A549 (cell line): ENCODE data around the gene GPRC5A. TPM values are rescaled to one million over a fixed set of nuclear protein-coding genes. Genes with fewer than 3 reads are reported as not detected.

Experiments used
- ATAC-seq, 2 experiments: fragments of 200-7000 bp in 1 of 2; fragments of >200 bp in 1 of 2; cut with Nextera tagmentation in 1 of 2; cut with Tn5 transposase in 1 of 2; 3 replicates each; pipeline versions ENCODE4 v1.8.0 to v1.9.1; 2018 to 2020; ENCODE audit warnings: mild to moderate bottlenecking in 1 of 2, moderate library complexity in 1 of 2
- CTCF ChIA-PET: fragments of 300-600 bp; sonication (Branson Sonifier 250); formaldehyde crosslinking; extraction: SDS; loops from one replicate; lab custom pipeline; 2021; ENCODE audit warnings: antibody characterized with exemption, inconsistent platforms; lab: Yijun Ruan, JAX
- POLR2A ChIA-PET: fragments of 350-600 bp; formaldehyde crosslinking; extraction: SDS; loops from one replicate; lab custom pipeline; 2021; ENCODE audit warnings: antibody characterized with exemption, inconsistent platforms; lab: Yijun Ruan, JAX
- DNase-seq, 2 experiments: peaks; one replicate each; pipeline versions ENCODE4 v3.0.0 to v3.0.0-alpha.2; 2011 to 2016; ENCODE audit warnings: low read depth in 1 of 2, low spot score in 1 of 2
- FAIRE-seq: peaks from 2 replicates; lab custom pipeline; 2011; peaks lifted over from hg19 to GRCh38; lab: Jason Lieb, UNC
- H3K27ac ChIP-seq, 2 experiments: fragments of >200 bp; sonication (Bioruptor Twin); formaldehyde crosslinking; 3 replicates each; pipeline ENCODE4 v1.5.1; 2016 to 2017
- H3K4me1 ChIP-seq: fragments of >200 bp; sonication (Bioruptor Twin); formaldehyde crosslinking; 3 replicates; pipeline ENCODE4 v1.6.1; 2016
- H3K4me2 ChIP-seq: fragments of >200 bp; sonication (Bioruptor Twin); formaldehyde crosslinking; 3 replicates; pipeline ENCODE4 v1.6.1; 2016
- H3K4me3 ChIP-seq: fragments of >200 bp; sonication (Bioruptor Twin); formaldehyde crosslinking; 3 replicates; pipeline ENCODE4 v1.5.1; 2016
- H3K9me3 ChIP-seq: fragments of >200 bp; sonication (Bioruptor Twin); formaldehyde crosslinking; 3 replicates; pipeline ENCODE4 v1.6.1; 2016
- BHLHE40 ChIP-seq: IDR thresholded peaks from 2 replicates; pipeline ENCODE4 v1.6.1; 2012; ENCODE audit warnings: low read depth, low read length, inconsistent platforms
- CBX8 ChIP-seq: fragments of 200-600 bp; sonication (generic); IDR thresholded peaks from 2 replicates; pipeline ENCODE4 v1.6.1; 2016
- CHD2 ChIP-seq: fragments of 150-350 bp; IDR thresholded peaks from 2 replicates; pipeline ENCODE4 v1.6.1; 2014; ENCODE audit warnings: low read length; ENCODE audit not compliant: partially characterized antibody
- CHD4 ChIP-seq: fragments of 200-600 bp; sonication (generic); IDR thresholded peaks from 2 replicates; pipeline ENCODE4 v1.6.1; 2016; ENCODE audit warnings: antibody characterized with exemption, mild to moderate bottlenecking, borderline replicate concordance
- CTCF ChIP-seq: fragments of >200 bp; sonication (Bioruptor Twin); formaldehyde crosslinking; IDR thresholded peaks from 3 replicates; pipeline ENCODE4 v1.5.1; 2016
- EHF ChIP-seq: fragments of 250-450 bp; sonication (Bioruptor Pico); IDR thresholded peaks from 2 replicates; pipeline ENCODE4 v1.5.0; 2020; ENCODE audit warnings: mild to moderate bottlenecking
- ELK1 ChIP-seq: fragments of 150-350 bp; IDR thresholded peaks from 2 replicates; pipeline ENCODE4 v1.6.1; 2014; ENCODE audit warnings: low read depth, mild to moderate bottlenecking, low read length
- EP300 ChIP-seq, 2 experiments: fragments of >200 bp; sonication (Bioruptor Twin); formaldehyde crosslinking; IDR thresholded peaks; 2 replicates in 1 of 2; 3 replicates in 1 of 2; pipeline ENCODE4 v1.6.1; 2016 to 2017
- ESRRA ChIP-seq: fragments of 150-350 bp; IDR thresholded peaks from 2 replicates; pipeline ENCODE4 v1.6.1; 2014; ENCODE audit warnings: mild to moderate bottlenecking, low read length, borderline replicate concordance
- FOSB ChIP-seq: fragments of 250-450 bp; sonication (Bioruptor Pico); IDR thresholded peaks from 2 replicates; pipeline ENCODE4 v1.5.0; 2020; ENCODE audit warnings: mild to moderate bottlenecking, moderate library complexity
- FOSL2 ChIP-seq, 2 experiments: fragments of 450-650 bp in 1 of 2; fragments of >200 bp in 1 of 2; sonication (Bioruptor Twin) in 1 of 2; formaldehyde crosslinking; IDR thresholded peaks; 2 replicates each; pipeline versions ENCODE4 v1.5.0 to v1.6.1; 2016 to 2020; ENCODE audit warnings: mild to moderate bottlenecking in 1 of 2, moderate library complexity in 1 of 2
- GATA3 ChIP-seq: IDR thresholded peaks from 2 replicates; pipeline ENCODE4 v1.6.1; 2012; ENCODE audit warnings: borderline replicate concordance
- HDAC2 ChIP-seq: fragments of 200-600 bp; sonication (generic); IDR thresholded peaks from 2 replicates; pipeline ENCODE4 v1.6.1; 2016
- HES2 ChIP-seq: fragments of >200 bp; sonication (Bioruptor Twin); formaldehyde crosslinking; IDR thresholded peaks from 2 replicates; pipeline ENCODE4 v1.6.1; 2016
- HMGXB4 ChIP-seq: fragments of 250-450 bp; sonication (Bioruptor Pico); IDR thresholded peaks from 2 replicates; pipeline ENCODE4 v1.5.0; 2021; ENCODE audit warnings: mild to moderate bottlenecking, moderate library complexity, borderline replicate concordance
- HOXA7 ChIP-seq: fragments of 250-450 bp; sonication (Bioruptor Pico); IDR thresholded peaks from 2 replicates; pipeline ENCODE4 v1.5.0; 2020; ENCODE audit warnings: mild to moderate bottlenecking, moderate library complexity
- HOXB5 ChIP-seq: fragments of 250-450 bp; sonication (Bioruptor Pico); IDR thresholded peaks from 2 replicates; pipeline ENCODE4 v1.5.0; 2020; ENCODE audit warnings: mild to moderate bottlenecking, moderate library complexity
- JUN ChIP-seq, 2 experiments: fragments of >200 bp; sonication (Bioruptor Twin); formaldehyde crosslinking; IDR thresholded peaks; 2 replicates in 1 of 2; 3 replicates in 1 of 2; pipeline ENCODE4 v1.6.1; 2016 to 2017
- JUNB ChIP-seq: fragments of >200 bp; sonication (Bioruptor Twin); formaldehyde crosslinking; IDR thresholded peaks from 2 replicates; pipeline ENCODE4 v1.6.1; 2016
- MAFK ChIP-seq: fragments of 450-650 bp; IDR thresholded peaks from 2 replicates; pipeline ENCODE4 v1.6.1; 2014; ENCODE audit not compliant: partially characterized antibody
- MYC ChIP-seq: IDR thresholded peaks from 2 replicates; pipeline ENCODE4 v1.6.1; 2012; ENCODE audit warnings: mild to moderate bottlenecking, inconsistent platforms, low read length, improper control_type of control experiment, borderline replicate concordance
- NFE2L2 ChIP-seq: fragments of 150-350 bp; conservative IDR thresholded peaks from 2 replicates; pipeline ENCODE4 v1.6.1; 2014; ENCODE audit warnings: low read length
- POLR2A ChIP-seq: IDR thresholded peaks from 2 replicates; pipeline ENCODE4 v1.6.1; 2012; ENCODE audit warnings: mild to moderate bottlenecking, low read length
- RAD21 ChIP-seq, 2 experiments: fragments of >200 bp in 1 of 2; sonication (Bioruptor Twin) in 1 of 2; formaldehyde crosslinking in 1 of 2; IDR thresholded peaks in 1 of 2; conservative IDR thresholded peaks in 1 of 2; 2 replicates in 1 of 2; 3 replicates in 1 of 2; pipeline ENCODE4 v1.6.1; 2012 to 2018; ENCODE audit warnings: inconsistent platforms in 1 of 2
- RCOR1 ChIP-seq: fragments of 150-350 bp; IDR thresholded peaks from 2 replicates; pipeline ENCODE4 v1.6.1; 2014; ENCODE audit warnings: antibody characterized with exemption, low read length, low read depth
- REST ChIP-seq: fragments of 200-600 bp; sonication (generic); IDR thresholded peaks from 2 replicates; pipeline ENCODE4 v1.6.1; 2016; ENCODE audit warnings: antibody characterized with exemption, mild to moderate bottlenecking, moderate library complexity
- SREBF2 ChIP-seq: fragments of 450-650 bp; IDR thresholded peaks from 2 replicates; pipeline ENCODE4 v1.6.1; 2014; ENCODE audit warnings: mild to moderate bottlenecking, moderate library complexity
- TFCP2L1 ChIP-seq: fragments of 250-450 bp; sonication (Bioruptor Pico); IDR thresholded peaks from 2 replicates; pipeline ENCODE4 v1.5.0; 2021; ENCODE audit warnings: mild to moderate bottlenecking
- TP53 ChIP-seq: fragments of 250-450 bp; sonication (Bioruptor Pico); IDR thresholded peaks from 2 replicates; pipeline ENCODE4 v1.5.0; 2021; ENCODE audit warnings: mild to moderate bottlenecking, moderate library complexity
- ZNF302 ChIP-seq: fragments of 250-450 bp; sonication (Bioruptor Pico); IDR thresholded peaks from 2 replicates; pipeline ENCODE4 v1.9.0; 2021; ENCODE audit warnings: inconsistent platforms, mild to moderate bottlenecking, moderate library complexity
- WGBS: methylation state at CpG from one replicate; pipeline ENCODE4 v1.1.6; 2017; ENCODE audit errors: missing lambda C conversion rate; 5-methylcytosine and 5-hydroxymethylcytosine counted together
- polyA minus RNA-seq: library from RNA; depleted of rRNA, polyadenylated mRNA; stranded (reverse); fragments of >200 nt; gene quantifications from 2 replicates; pipeline ENCODE4 v1.2.3, GENCODE V29; 2011; rRNA and poly(A)+ RNA removed
- polyA plus RNA-seq, 4 experiments: library from polyadenylated mRNA; depleted of rRNA in 3 of 4; stranded (reverse); fragments of >200 nt; fragmentation: RNase III in 1 of 4; extraction: RNeasy Plus Mini Kit Qiagen cat#74134 plus additional on column Dnase treatment in 1 of 4; gene quantifications; 2 replicates in 3 of 4; 3 replicates in 1 of 4; pipeline ENCODE4 v1.2.3, GENCODE V29; 2011 to 2017

GPRC5A gene
- polyA plus RNA-seq (2011; rRNA removed) (296 and 321 TPM in 2 replicates), polyA plus RNA-seq (2017; fragmentation: RNase III; extraction: RNeasy Plus Mini Kit Qiagen cat#74134 plus additional on column Dnase treatment) (173 to 207 TPM (median 197 TPM) in 3 replicates), polyA minus RNA-seq (913 and 975 TPM in 2 replicates)
- polyA plus RNA-seq (2012; cell fraction: cytosol; rRNA removed), result 275 and 331 TPM in 2 replicates
- 582 and 654 TPM in 2 replicates for polyA plus RNA-seq (2012; cell fraction: nucleus; rRNA removed)

GRCh38 chr12:12891080-12891880 is at the start of gene GPRC5A:
GPRC5A (plus strand) TSS chr12:12891562; CDS start chr12:12908250, 16,688 bp downstream.
- Histone ChIP-seq H3K4me1 (peaks cover 47% of the 10 kb centered on the region), H3K4me3 (peak within 1 kb of the TSS; percentile 54), H3K9me3 (no peaks in the 10 kb centered on the region), H3K4me2 (peak within 1 kb of the TSS; percentile 89), H3K27ac (peak within 1 kb of the TSS; percentile 94)
- FAIRE-seq (no peak), DNase-seq (peak; percentile 90 to 99), ATAC-seq (peak; percentile 87 to 89)
- WGBS, result 2% methylated on average over 44 of the region's 50 CpGs
- ChIA-PET POLR2A (interaction anchor here (0.5 to 3.2 kb wide), 22 partner anchors 9 to 104 kb away, joined by 3 to 28 read pairs (median 6); partner anchors contain the start of gene DDX47), CTCF (interaction anchor here (0.6 to 4.6 kb wide), 37 partner anchors 9 to 586 kb away, joined by 3 to 55 read pairs (median 6); partner anchors contain the start of genes APOLD1 and DDX47)
- TF ChIP-seq FOSB (CRISPR knock-in tag) (no peak), SREBF2 (no peak), RCOR1 (no peak), TP53 (CRISPR knock-in tag) (peak; percentile 57; the same call in 1 of the 2 replicates), EHF (CRISPR knock-in tag) (peak; percentile 19; the same call in 1 of the 2 replicates), TFCP2L1 (CRISPR knock-in tag) (peak; percentile 69; the same call in 1 of the 2 replicates), MYC (peak; percentile 5; the same call in 1 of the 2 replicates), CHD2 (no peak), HDAC2 (no peak), CTCF (peak; percentile 40), GATA3 (peak; percentile 92; the same call in 1 of the 2 replicates), FOSL2 (IDR thresholded peaks at IDR 0.05) (peak; percentile 62; the same call in 1 of the 2 replicates), FOSL2 (CRISPR knock-in tag; IDR thresholded peaks at IDR 0.05) (peak; percentile 91), MAFK (no peak), JUN (IDR thresholded peaks at IDR 0.05) (peak; percentile 87 to 95), HES2 (no peak), JUNB (peak; percentile 72), ESRRA (no peak), POLR2A (peak; percentile 99), RAD21 (conservative IDR thresholded peaks at IDR 0.05 in 1 of 2, IDR thresholded peaks at IDR 0.05 in 1 of 2) (peak; percentile 63 to 64), HOXA7 (CRISPR knock-in tag) (no peak), CBX8 (no peak), NFE2L2 (no peak), CHD4 (no peak), HMGXB4 (CRISPR knock-in tag) (no peak), REST (peak; percentile 71), HOXB5 (CRISPR knock-in tag) (peak; percentile 46; the same call in 1 of the 2 replicates), BHLHE40 (peak; percentile 34; the same call in 1 of the 2 replicates), ELK1 (no peak), ZNF302 (CRISPR knock-in tag) (no peak), EP300 (IDR thresholded peaks at IDR 0.05) (peak; percentile 61 to 79; a peak in 3 of 5 replicates)
